HepG2 (cell line): ENCODE results near the gene PHKB. TPM values are rescaled to one million over a fixed set of nuclear protein-coding genes. Genes with fewer than 3 reads are reported as not detected.
A peak's percentile ranks its signal among the peaks of the same experiment; 100 is the strongest.

Source experiments
- ATAD3A ChIP-seq: sonication (generic); formaldehyde crosslinking; IDR thresholded peaks from 2 replicates; pipeline ENCODE4 v1.4.0; 2020; ENCODE audit warnings: missing genetic modification reagents
- HOXA7 ChIP-seq: sonication (generic); formaldehyde crosslinking; IDR thresholded peaks from 2 replicates; pipeline ENCODE4 v1.8.1; 2022; ENCODE audit warnings: mild to moderate bottlenecking, missing genetic modification reagents, moderate library complexity
- HOXD1 ChIP-seq: sonication (generic); formaldehyde crosslinking; IDR thresholded peaks from 2 replicates; pipeline ENCODE4 v1.5.0; 2020; ENCODE audit warnings: missing genetic modification reagents
- MIER3 ChIP-seq: IDR thresholded peaks from 2 replicates; pipeline ENCODE4 v1.6.1; 2016; ENCODE audit warnings: missing compliant biosample characterization, borderline replicate concordance
- NAIF1 ChIP-seq: sonication (generic); formaldehyde crosslinking; IDR thresholded peaks from 2 replicates; pipeline ENCODE4 v1.5.0; 2020; ENCODE audit warnings: mild to moderate bottlenecking, missing genetic modification reagents, borderline replicate concordance
- NFE2L1 ChIP-seq: sonication (generic); formaldehyde crosslinking; IDR thresholded peaks from 2 replicates; pipeline ENCODE4 v1.4.0; 2020; ENCODE audit warnings: missing genetic modification reagents, mild to moderate bottlenecking, borderline replicate concordance
- PITX1 ChIP-seq: sonication (generic); formaldehyde crosslinking; IDR thresholded peaks from 2 replicates; pipeline ENCODE4 v1.5.1; 2020; ENCODE audit warnings: mild to moderate bottlenecking, missing genetic modification reagents
- POGZ ChIP-seq: sonication (generic); formaldehyde crosslinking; IDR thresholded peaks from 2 replicates; pipeline ENCODE4 v1.4.0; 2020; ENCODE audit warnings: mild to moderate bottlenecking, missing genetic modification reagents
- PRPF4 ChIP-seq: fragments of 200-400 bp; formaldehyde crosslinking; IDR thresholded peaks from 2 replicates; pipeline ENCODE4 v1.6.1; 2016; ENCODE audit warnings: low read length, low read depth; ENCODE audit not compliant: poor library complexity, severe bottlenecking
- SATB2 ChIP-seq: sonication (generic); formaldehyde crosslinking; IDR thresholded peaks from 2 replicates; pipeline ENCODE4 v1.5.0; 2020; ENCODE audit warnings: missing genetic modification reagents
- SP140L ChIP-seq: sonication (generic); formaldehyde crosslinking; IDR thresholded peaks from 2 replicates; pipeline ENCODE4 v1.4.0; 2020; ENCODE audit warnings: missing genetic modification reagents, borderline replicate concordance
- ZFP36 ChIP-seq: fragments of 150-350 bp; IDR thresholded peaks from 2 replicates; pipeline ENCODE4 v1.6.1; 2018; ENCODE audit warnings: borderline replicate concordance, low read length, low read depth; ENCODE audit not compliant: partially characterized antibody
- ZNF232 ChIP-seq: sonication (generic); formaldehyde crosslinking; IDR thresholded peaks from 2 replicates; pipeline ENCODE4 v1.4.0; 2020; ENCODE audit warnings: missing genetic modification reagents, borderline replicate concordance
- ZNF331 ChIP-seq: sonication (generic); formaldehyde crosslinking; IDR thresholded peaks from 2 replicates; pipeline ENCODE4 v1.4.0; 2020; ENCODE audit warnings: missing genetic modification reagents
- ZNF446 ChIP-seq: sonication (generic); formaldehyde crosslinking; IDR thresholded peaks from 2 replicates; pipeline ENCODE4 v1.5.0; 2020; ENCODE audit warnings: mild to moderate bottlenecking, missing genetic modification reagents
- ZNF468 ChIP-seq: sonication (generic); formaldehyde crosslinking; IDR thresholded peaks from 2 replicates; pipeline ENCODE4 v1.8.0; 2022; ENCODE audit warnings: mild to moderate bottlenecking, moderate library complexity, missing genetic modification reagents
- ZNF569 ChIP-seq: sonication (generic); formaldehyde crosslinking; IDR thresholded peaks from 2 replicates; pipeline ENCODE4 v1.5.0; 2020; ENCODE audit warnings: mild to moderate bottlenecking, missing genetic modification reagents, moderate library complexity, borderline replicate concordance
- ZNF607 ChIP-seq: sonication (generic); formaldehyde crosslinking; IDR thresholded peaks from 2 replicates; pipeline ENCODE4 v1.5.1; 2020; ENCODE audit warnings: missing genetic modification reagents, mild to moderate bottlenecking, borderline replicate concordance
- ZNF713 ChIP-seq: sonication (generic); formaldehyde crosslinking; IDR thresholded peaks from 2 replicates; pipeline ENCODE4 v1.4.0; 2020; ENCODE audit warnings: mild to moderate bottlenecking, missing genetic modification reagents
- polyA plus RNA-seq, 8 experiments: library from polyadenylated mRNA; depleted of rRNA in 3 of 8; stranded (reverse) in 7 of 8; unstranded in 1 of 8; fragments of >200 nt; fragmentation: Illumina TruSeq in 4 of 8; extraction: Trizol in 4 of 8; gene quantifications; 2 replicates each; pipeline versions ENCODE4 v1.2.1 to v1.2.3, GENCODE V29; 2011 to 2016; ENCODE audit warnings: low read depth in 4 of 8, missing spikeins in 1 of 8, mixed read lengths in 1 of 8; ENCODE audit not compliant: insufficient read depth in 1 of 8
- total RNA-seq, 5 experiments: library from RNA; depleted of rRNA; stranded (reverse); fragments of >200 nt; fragmentation: Illumina TruSeq; extraction: Trizol; gene quantifications; 2 replicates each; pipeline ENCODE4 v1.2.3, GENCODE V29; 2016; ENCODE audit warnings: low read depth in 1 of 5
- TF ChIP-seq, protein P1 (sequence below): sonication (generic); formaldehyde crosslinking; IDR thresholded peaks from 2 replicates; pipeline ENCODE4 v1.4.0; 2020; ENCODE audit warnings: missing genetic modification reagents
- TF ChIP-seq, protein P2 (sequence below): sonication (generic); formaldehyde crosslinking; IDR thresholded peaks from 2 replicates; pipeline ENCODE4 v1.5.1; 2020; ENCODE audit warnings: missing genetic modification reagents, mild to moderate bottlenecking, borderline replicate concordance
- TF ChIP-seq, protein P3 (sequence below): IDR thresholded peaks from 2 replicates; pipeline ENCODE4 v1.6.1; 2016; ENCODE audit warnings: control low read depth
- TF ChIP-seq, protein P4 (sequence below): IDR thresholded peaks from 2 replicates; pipeline ENCODE4 v1.6.1; 2016; ENCODE audit warnings: low read depth
- TF ChIP-seq, protein P5 (sequence below): sonication (generic); formaldehyde crosslinking; IDR thresholded peaks from 2 replicates; pipeline ENCODE4 v1.4.0; 2020; ENCODE audit warnings: low read depth, mild to moderate bottlenecking, missing genetic modification reagents

The PHKB gene
- total and polyA plus RNA-seq, 2 of the 13 experiments (the other 11 are each of a cell fraction or from before 2014, with no cell fraction given): 66.0 to 80.8 TPM

DNA sequence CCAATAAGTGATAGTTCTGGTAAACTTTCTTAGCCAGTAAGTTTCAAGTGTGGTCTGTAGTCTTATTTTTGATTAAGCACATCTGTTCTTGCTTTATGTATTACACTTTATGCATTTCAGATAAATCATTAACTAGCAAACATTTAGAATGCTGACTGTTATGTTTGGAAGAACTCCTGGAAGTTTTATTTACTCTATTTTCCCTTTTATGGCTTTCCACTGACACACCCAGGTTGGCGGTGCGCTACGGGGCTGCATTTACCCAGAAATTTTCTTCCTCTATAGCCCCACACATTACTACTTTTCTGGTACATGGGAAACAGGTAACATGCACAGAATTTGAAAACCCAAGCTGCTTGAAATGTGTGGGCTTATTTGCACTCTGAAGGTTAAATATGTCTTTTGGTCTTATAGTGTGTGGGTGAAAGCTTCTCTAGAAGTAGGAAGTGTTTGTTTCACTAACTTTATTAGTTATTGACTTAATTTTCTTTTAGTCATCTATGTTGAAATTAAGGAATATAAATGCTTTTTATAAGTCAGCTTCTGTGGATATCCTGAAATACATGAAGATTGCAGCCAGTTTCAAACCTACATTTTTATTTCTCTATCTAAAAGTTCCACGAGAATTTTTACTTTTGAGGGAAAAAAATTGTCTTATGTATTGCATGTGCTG, 203.7 kb downstream of the PHKB start (continued):
- TF ChIP-seq, protein P1, sequence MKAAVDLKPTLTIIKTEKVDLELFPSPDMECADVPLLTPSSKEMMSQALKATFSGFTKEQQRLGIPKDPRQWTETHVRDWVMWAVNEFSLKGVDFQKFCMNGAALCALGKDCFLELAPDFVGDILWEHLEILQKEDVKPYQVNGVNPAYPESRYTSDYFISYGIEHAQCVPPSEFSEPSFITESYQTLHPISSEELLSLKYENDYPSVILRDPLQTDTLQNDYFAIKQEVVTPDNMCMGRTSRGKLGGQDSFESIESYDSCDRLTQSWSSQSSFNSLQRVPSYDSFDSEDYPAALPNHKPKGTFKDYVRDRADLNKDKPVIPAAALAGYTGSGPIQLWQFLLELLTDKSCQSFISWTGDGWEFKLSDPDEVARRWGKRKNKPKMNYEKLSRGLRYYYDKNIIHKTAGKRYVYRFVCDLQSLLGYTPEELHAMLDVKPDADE (CRISPR knock-in tag): no peak
- no peak for TF ChIP-seq HOXA7 (CRISPR knock-in tag)
- no peak for TF ChIP-seq ZNF232 (CRISPR knock-in tag)
- no peak for TF ChIP-seq ZNF468 (CRISPR knock-in tag)
- TF ChIP-seq ZFP36: no peak
- TF ChIP-seq ATAD3A: no peak
- TF ChIP-seq NAIF1 (CRISPR knock-in tag): 0 out of 2 replicates have a peak, but pooled peaks have one; percentile 31
- TF ChIP-seq ZNF607 (CRISPR knock-in tag): no peak
- no peak for TF ChIP-seq HOXD1 (CRISPR knock-in tag)
- TF ChIP-seq ZNF331 (CRISPR knock-in tag): no peak
- TF ChIP-seq NFE2L1 (CRISPR knock-in tag): no peak
- TF ChIP-seq, protein P2, sequence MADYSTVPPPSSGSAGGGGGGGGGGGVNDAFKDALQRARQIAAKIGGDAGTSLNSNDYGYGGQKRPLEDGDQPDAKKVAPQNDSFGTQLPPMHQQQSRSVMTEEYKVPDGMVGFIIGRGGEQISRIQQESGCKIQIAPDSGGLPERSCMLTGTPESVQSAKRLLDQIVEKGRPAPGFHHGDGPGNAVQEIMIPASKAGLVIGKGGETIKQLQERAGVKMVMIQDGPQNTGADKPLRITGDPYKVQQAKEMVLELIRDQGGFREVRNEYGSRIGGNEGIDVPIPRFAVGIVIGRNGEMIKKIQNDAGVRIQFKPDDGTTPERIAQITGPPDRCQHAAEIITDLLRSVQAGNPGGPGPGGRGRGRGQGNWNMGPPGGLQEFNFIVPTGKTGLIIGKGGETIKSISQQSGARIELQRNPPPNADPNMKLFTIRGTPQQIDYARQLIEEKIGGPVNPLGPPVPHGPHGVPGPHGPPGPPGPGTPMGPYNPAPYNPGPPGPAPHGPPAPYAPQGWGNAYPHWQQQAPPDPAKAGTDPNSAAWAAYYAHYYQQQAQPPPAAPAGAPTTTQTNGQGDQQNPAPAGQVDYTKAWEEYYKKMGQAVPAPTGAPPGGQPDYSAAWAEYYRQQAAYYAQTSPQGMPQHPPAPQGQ: no peak
- no peak for TF ChIP-seq ZNF569 (CRISPR knock-in tag)
- peak; percentile 44; the same call in 1 of the 2 replicates for TF ChIP-seq POGZ (CRISPR knock-in tag)
- no peak for TF ChIP-seq PITX1 (CRISPR knock-in tag)
- no peak for TF ChIP-seq ZNF446 (CRISPR knock-in tag)
- TF ChIP-seq SP140L (CRISPR knock-in tag): no peak
- TF ChIP-seq MIER3 (CRISPR knock-in tag): no peak
- no peak for TF ChIP-seq SATB2 (CRISPR knock-in tag)
- TF ChIP-seq, protein P3, sequence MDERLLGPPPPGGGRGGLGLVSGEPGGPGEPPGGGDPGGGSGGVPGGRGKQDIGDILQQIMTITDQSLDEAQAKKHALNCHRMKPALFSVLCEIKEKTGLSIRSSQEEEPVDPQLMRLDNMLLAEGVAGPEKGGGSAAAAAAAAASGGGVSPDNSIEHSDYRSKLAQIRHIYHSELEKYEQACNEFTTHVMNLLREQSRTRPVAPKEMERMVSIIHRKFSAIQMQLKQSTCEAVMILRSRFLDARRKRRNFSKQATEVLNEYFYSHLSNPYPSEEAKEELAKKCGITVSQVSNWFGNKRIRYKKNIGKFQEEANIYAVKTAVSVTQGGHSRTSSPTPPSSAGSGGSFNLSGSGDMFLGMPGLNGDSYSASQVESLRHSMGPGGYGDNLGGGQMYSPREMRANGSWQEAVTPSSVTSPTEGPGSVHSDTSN (CRISPR knock-in tag): no peak
- TF ChIP-seq, protein P4, sequence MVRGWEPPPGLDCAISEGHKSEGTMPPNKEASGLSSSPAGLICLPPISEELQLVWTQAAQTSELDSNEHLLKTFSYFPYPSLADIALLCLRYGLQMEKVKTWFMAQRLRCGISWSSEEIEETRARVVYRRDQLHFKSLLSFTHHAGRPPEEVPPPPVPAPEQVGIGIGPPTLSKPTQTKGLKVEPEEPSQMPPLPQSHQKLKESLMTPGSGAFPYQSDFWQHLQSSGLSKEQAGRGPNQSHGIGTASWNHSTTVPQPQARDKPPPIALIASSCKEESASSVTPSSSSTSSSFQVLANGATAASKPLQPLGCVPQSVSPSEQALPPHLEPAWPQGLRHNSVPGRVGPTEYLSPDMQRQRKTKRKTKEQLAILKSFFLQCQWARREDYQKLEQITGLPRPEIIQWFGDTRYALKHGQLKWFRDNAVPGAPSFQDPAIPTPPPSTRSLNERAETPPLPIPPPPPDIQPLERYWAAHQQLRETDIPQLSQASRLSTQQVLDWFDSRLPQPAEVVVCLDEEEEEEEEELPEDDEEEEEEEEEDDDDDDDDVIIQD (CRISPR knock-in tag): peak; percentile 51; the same call in 1 of the 2 replicates
- TF ChIP-seq, protein P5, sequence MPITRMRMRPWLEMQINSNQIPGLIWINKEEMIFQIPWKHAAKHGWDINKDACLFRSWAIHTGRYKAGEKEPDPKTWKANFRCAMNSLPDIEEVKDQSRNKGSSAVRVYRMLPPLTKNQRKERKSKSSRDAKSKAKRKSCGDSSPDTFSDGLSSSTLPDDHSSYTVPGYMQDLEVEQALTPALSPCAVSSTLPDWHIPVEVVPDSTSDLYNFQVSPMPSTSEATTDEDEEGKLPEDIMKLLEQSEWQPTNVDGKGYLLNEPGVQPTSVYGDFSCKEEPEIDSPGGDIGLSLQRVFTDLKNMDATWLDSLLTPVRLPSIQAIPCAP (CRISPR knock-in tag): no peak
- TF ChIP-seq ZNF713: no peak
- TF ChIP-seq PRPF4: no peak
